Right lobe of liver (tissue), 6 donors: Measurements from ENCODE around the gene SLC22A16. TPM values are rescaled to one million over a fixed set of nuclear protein-coding genes. Genes with fewer than 3 reads are reported as not detected.

ENCODE experiments used
- ATAC-seq, 4 donors: fragments of 200-7000 bp; cut with Tn5 transposase; one replicate each; pipeline ENCODE4 v1.9.1; 2020; ENCODE audit warnings: mild to moderate bottlenecking in 4 of 4, moderate library complexity in 4 of 4
- DNase-seq, 3 donors: peaks; one replicate each; pipeline ENCODE4 v3.0.0-alpha.2; 2020
- H3K27ac ChIP-seq, 3 donors: fragments of 200-600 bp; one replicate each; pipeline ENCODE4 v1.8.0; 2022
- H3K27me3 ChIP-seq, 2 donors: fragments of 200-600 bp; one replicate each; pipeline ENCODE4 v1.8.0; 2022
- H3K36me3 ChIP-seq, 4 donors: fragments of 200-600 bp; sonication (generic) in 1 of 4; one replicate each; pipeline versions ENCODE4 v1.5.1 to v1.8.0; 2017 to 2022; ENCODE audit warnings: control low read depth in 1 of 4
- H3K4me1 ChIP-seq, 4 donors: fragments of 200-600 bp; sonication (generic) in 1 of 4; one replicate each; pipeline versions ENCODE4 v1.5.1 to v1.8.0; 2017 to 2022; ENCODE audit warnings: control low read depth in 1 of 4
- H3K4me3 ChIP-seq, 3 donors: fragments of 200-600 bp; one replicate each; pipeline ENCODE4 v1.8.0; 2022
- H3K9me3 ChIP-seq, 4 donors: fragments of 200-600 bp; sonication (generic) in 1 of 4; one replicate each; pipeline versions ENCODE4 v1.5.1 to v1.8.0; 2017 to 2022; ENCODE audit warnings: control low read depth in 1 of 4
- CTCF ChIP-seq, 4 donors: fragments of 200-600 bp in 3 of 4; fragments of 450-650 bp in 1 of 4; IDR thresholded peaks; one replicate each; pipeline versions ENCODE4 v1.5.1 to v1.8.0; 2016 to 2022; ENCODE audit warnings: antibody characterized with exemption in 4 of 4, mild to moderate bottlenecking in 2 of 4
- POLR2A ChIP-seq: fragments of 450-650 bp; IDR thresholded peaks from one replicate; pipeline ENCODE4 v1.6.1; 2017; ENCODE audit warnings: antibody characterized with exemption, mild to moderate bottlenecking
- WGBS: methylation state at CpG from one replicate; pipeline ENCODE4 v1.1.6; 2018; ENCODE audit warnings: low coverage, low lambda C conversion rate; ENCODE audit not compliant: insufficient coverage; ENCODE audit errors: missing lambda C conversion rate; 5-methylcytosine and 5-hydroxymethylcytosine counted together
- intact Hi-C, 2 donors: fragments of 100-400 bp; cut with DNase I; formaldehyde crosslinking; loops; one replicate each; pipeline versions ENCODE4 v1.11.2 to v1.14.1; 2022
- total RNA-seq, 6 experiments: library from RNA; depleted of rRNA in 2 of 6; stranded (reverse); fragments of >200 nt in 2 of 6; fragmentation: NEBNext Ultra II Directional in 3 of 6; extraction: Animal tissue kit (Norgen Biotek cat#: 25700) in 3 of 6; gene quantifications; one replicate each; pipeline versions ENCODE4 v1.1.0 to v1.2.4, GENCODE V29; 2016 to 2023
- donor health status: DM: no; HTN: yes; CAD: no.
- donor health status: DM: no; HTN: no; CAD: no.
- donor health status: DM: no; HTN: no; CAD: no.
- donor health status: DM: no; HTN: yes; CAD: no.
- donor health status: DM: no; HTN: yes; CAD: no.

SLC22A16 gene
- total RNA-seq, 6 experiments from 2014 or later: 0.11 to 0.44 (median 0.31) TPM; not detected in 3

GRCh38 chr6:110404607-110405006 lies 71.8 kb downstream of the SLC22A16 start:
- Histone ChIP-seq H3K4me3 (no peak overlapping the region), H3K27me3 (no peaks in the 10 kb centered on the region), H3K4me1 (no peaks in the 10 kb centered on the region), H3K36me3 (peaks cover 0 to 14% (median 2%) of the 10 kb centered on the region in 4 donors), H3K27ac (no peak overlapping the region), H3K9me3 (no peaks in the 10 kb centered on the region)
- intact Hi-C loops: no loop called here
- 61% methylated on average over 7 of the region's 8 CpGs for WGBS
- ATAC-seq (no peak), DNase-seq (no peak)
- no peak for TF ChIP-seq CTCF (IDR thresholded peaks at IDR 0.05)
- no peak for TF ChIP-seq POLR2A

- H3K36me3 ChIP-seq: peaks cover 0 to 10% (median 2%) of the 10 kb centered on the region in 4 donors
- WGBS: 83% methylated on average over 4 of the region's 4 CpGs
- H3K9me3 ChIP-seq: no peaks in the 10 kb centered on the region
- no peaks in the 10 kb centered on the region for H3K4me1 ChIP-seq
- intact Hi-C loops: no loop called here
- no peaks in the 10 kb centered on the region for H3K27me3 ChIP-seq
- TF ChIP-seq POLR2A: no peak
- TF ChIP-seq CTCF (IDR thresholded peaks at IDR 0.05): no peak
- H3K4me3 ChIP-seq: no peak overlapping the region
- DNase-seq (no peak), ATAC-seq (no peak)
- H3K27ac ChIP-seq: no peak overlapping the region
Measured at GRCh38 chr6:110401585-110402176, 74.7 kb downstream of the SLC22A16 start.

GRCh38 chr6:110400208-110400607 lies 76.2 kb downstream of the SLC22A16 start:
- DNase-seq (no peak), ATAC-seq (peak in 1 of 4 donors; percentile 27)
- Histone ChIP-seq H3K4me3 (peak overlapping the region; percentile 8 to 36 (median 31)), H3K9me3 (no peaks in the 10 kb centered on the region), H3K27ac (no peak overlapping the region), H3K27me3 (no peaks in the 10 kb centered on the region), H3K4me1 (no peaks in the 10 kb centered on the region), H3K36me3 (peaks cover 0 to 10% (median 2%) of the 10 kb centered on the region in 4 donors)
- no peak for TF ChIP-seq POLR2A
- TF ChIP-seq CTCF (IDR thresholded peaks at IDR 0.05): no peak
- WGBS: 62% methylated on average over 5 of the region's 18 CpGs
- intact Hi-C loops: no loop called here

- no peak for TF ChIP-seq CTCF (IDR thresholded peaks at IDR 0.05)
- no peak for TF ChIP-seq POLR2A
- Histone ChIP-seq H3K4me3 (peak overlapping the region; percentile 8 to 36 (median 31)), H3K36me3 (peaks cover 0 to 6% (median under 1%) of the 10 kb centered on the region in 4 donors), H3K9me3 (no peaks in the 10 kb centered on the region), H3K4me1 (no peaks in the 10 kb centered on the region), H3K27me3 (no peaks in the 10 kb centered on the region), H3K27ac (no peak overlapping the region)
- DNase-seq (no peak), ATAC-seq (peak; percentile 43 to 66 (median 61))
- WGBS: 41% methylated on average over 23 of the region's 43 CpGs
- intact Hi-C loops: loop anchor here in 1 of 2 donors (10.0 kb wide), 2 partner anchors 225 to 545 kb away; partner anchors contain the start of gene WASF1
Measured at GRCh38 chr6:110399219-110400071, 77.0 kb downstream of the SLC22A16 start.
